ENCODE results near the gene WNT5A. TPM values are rescaled to one million over a fixed set of nuclear protein-coding genes. Genes with fewer than 3 reads are reported as not detected.

Gene WNT5A
- total and polyA plus RNA-seq, 2 donors (not counting 1 experiment from before 2014, with no cell fraction given) = not detected

- Histone ChIP-seq H4K20me1 (ENCODE audit: control insufficient read depth, insufficient read depth, low read length, poor library complexity, severe bottlenecking) (no peaks in the 10 kb centered on the region), H3K9ac (ENCODE audit: low read length) (no peak overlapping the region), H3K4me3 (ENCODE audit: control extremely low read depth in 1 of 5, extremely low read depth in 1 of 5, insufficient read depth in 1 of 5, low read depth in 2 of 5, low read length in 4 of 5) (no peak overlapping the region), H3K36me3 (replicated peaks in 1 of 2; ENCODE audit: control extremely low read depth in 1 of 2, control insufficient read depth in 1 of 2, extremely low read depth in 1 of 2, insufficient read depth in 2 of 2, low read length in 1 of 2) (no peaks in the 10 kb centered on the region), H3K4me1 (ENCODE audit: control insufficient read depth in 2 of 2, insufficient read depth in 2 of 2, low read length in 2 of 2) (no peaks in the 10 kb centered on the region), H3K4me2 (replicated peaks; ENCODE audit: low read depth, low read length, poor library complexity, severe bottlenecking) (no peak overlapping the region), H3K79me2 (ENCODE audit: control insufficient read depth, insufficient read depth, low read length) (no peaks in the 10 kb centered on the region), H3K9me3 (ENCODE audit: control extremely low read depth in 1 of 3, control insufficient read depth in 2 of 3, insufficient read depth in 1 of 3, low read length in 2 of 3) (peaks cover 0 to 5% (median 0%) of the 10 kb centered on the region in 3 donors), H3K27ac (ENCODE audit: low read length in 2 of 2) (no peak overlapping the region), H3K27me3 (replicated peaks in 1 of 4; ENCODE audit: control extremely low read depth in 1 of 4, control insufficient read depth in 3 of 4, insufficient read depth in 4 of 4, low read length in 3 of 4) (no peaks in the 10 kb centered on the region), H2AFZ (ENCODE audit: insufficient read depth, low read depth, low read length, poor library complexity, severe bottlenecking) (no peak overlapping the region)
- CTCF ChIA-PET = no interaction called here
- Mint-ChIP-seq H3K4me3 (no peak overlapping the region), H3K9me3 (ENCODE audit: insufficient read depth) (no peaks in the 10 kb centered on the region), H3K27me3 (peaks cover 26% of the 10 kb centered on the region), H3K4me1 (no peaks in the 10 kb centered on the region), H3K27ac (no peak overlapping the region)
- DNase-seq (no peak), ATAC-seq (ENCODE audit: low read depth) (no peak)
- 100% methylated on average over 3 of the region's 4 CpGs for WGBS (ENCODE audit: insufficient coverage)
- intact Hi-C loops (cut with micrococcal nuclease) = no loop called here
- TF ChIP-seq EZH2 (IDR thresholded peaks at IDR 0.05; ENCODE audit: borderline replicate concordance, insufficient read depth, low read depth, low read length, poor library complexity, severe bottlenecking) (no peak), CTCF (IDR thresholded peaks at IDR 0.05) (no peak)
- POLR2A ChIA-PET = no interaction called here
Measured at GRCh38 chr3:55471084-55471483, 16.0 kb downstream of the WNT5A start.

GRCh38 chr3:55469957-55470526 is 17.1 kb downstream of the WNT5A start:
- Histone ChIP-seq H4K20me1 (ENCODE audit: control insufficient read depth, insufficient read depth, low read length, poor library complexity, severe bottlenecking) (no peaks in the 10 kb centered on the region), H3K4me1 (ENCODE audit: control insufficient read depth in 2 of 2, insufficient read depth in 2 of 2, low read length in 2 of 2) (no peaks in the 10 kb centered on the region), H3K36me3 (replicated peaks in 1 of 2; ENCODE audit: control extremely low read depth in 1 of 2, control insufficient read depth in 1 of 2, extremely low read depth in 1 of 2, insufficient read depth in 2 of 2, low read length in 1 of 2) (no peaks in the 10 kb centered on the region), H3K79me2 (ENCODE audit: control insufficient read depth, insufficient read depth, low read length) (no peaks in the 10 kb centered on the region), H3K27me3 (replicated peaks in 1 of 4; ENCODE audit: control extremely low read depth in 1 of 4, control insufficient read depth in 3 of 4, insufficient read depth in 4 of 4, low read length in 3 of 4) (no peaks in the 10 kb centered on the region), H3K4me3 (ENCODE audit: control extremely low read depth in 1 of 5, extremely low read depth in 1 of 5, insufficient read depth in 1 of 5, low read depth in 2 of 5, low read length in 4 of 5) (no peak overlapping the region), H3K27ac (ENCODE audit: low read length in 2 of 2) (no peak overlapping the region), H3K4me2 (replicated peaks; ENCODE audit: low read depth, low read length, poor library complexity, severe bottlenecking) (no peak overlapping the region), H2AFZ (ENCODE audit: insufficient read depth, low read depth, low read length, poor library complexity, severe bottlenecking) (no peak overlapping the region), H3K9me3 (ENCODE audit: control extremely low read depth in 1 of 3, control insufficient read depth in 2 of 3, insufficient read depth in 1 of 3, low read length in 2 of 3) (peaks cover 0 to 5% (median 0%) of the 10 kb centered on the region in 3 donors), H3K9ac (ENCODE audit: low read length) (no peak overlapping the region)
- Mint-ChIP-seq H3K27me3 (peaks cover 22% of the 10 kb centered on the region), H3K9me3 (ENCODE audit: insufficient read depth) (no peaks in the 10 kb centered on the region), H3K27ac (no peak overlapping the region), H3K4me3 (no peak overlapping the region), H3K4me1 (no peaks in the 10 kb centered on the region)
- TF ChIP-seq EZH2 (IDR thresholded peaks at IDR 0.05; ENCODE audit: borderline replicate concordance, insufficient read depth, low read depth, low read length, poor library complexity, severe bottlenecking) (no peak), CTCF (IDR thresholded peaks at IDR 0.05) (no peak)
- DNase-seq (no peak), ATAC-seq (ENCODE audit: low read depth) (no peak)
- intact Hi-C loops (cut with micrococcal nuclease) = no loop called here
- ChIA-PET CTCF (no interaction called here), POLR2A (no interaction called here)
- 95% methylated on average over 29 of the region's 32 CpGs for WGBS (ENCODE audit: insufficient coverage)
